ENCODE data around the gene SCN8A. TPM values are rescaled to one million over a fixed set of nuclear protein-coding genes. Genes with fewer than 3 reads are reported as not detected.

The SCN8A gene
- total RNA-seq, 1 experiment from 2014 or later, result 5.4 TPM

DNA sequence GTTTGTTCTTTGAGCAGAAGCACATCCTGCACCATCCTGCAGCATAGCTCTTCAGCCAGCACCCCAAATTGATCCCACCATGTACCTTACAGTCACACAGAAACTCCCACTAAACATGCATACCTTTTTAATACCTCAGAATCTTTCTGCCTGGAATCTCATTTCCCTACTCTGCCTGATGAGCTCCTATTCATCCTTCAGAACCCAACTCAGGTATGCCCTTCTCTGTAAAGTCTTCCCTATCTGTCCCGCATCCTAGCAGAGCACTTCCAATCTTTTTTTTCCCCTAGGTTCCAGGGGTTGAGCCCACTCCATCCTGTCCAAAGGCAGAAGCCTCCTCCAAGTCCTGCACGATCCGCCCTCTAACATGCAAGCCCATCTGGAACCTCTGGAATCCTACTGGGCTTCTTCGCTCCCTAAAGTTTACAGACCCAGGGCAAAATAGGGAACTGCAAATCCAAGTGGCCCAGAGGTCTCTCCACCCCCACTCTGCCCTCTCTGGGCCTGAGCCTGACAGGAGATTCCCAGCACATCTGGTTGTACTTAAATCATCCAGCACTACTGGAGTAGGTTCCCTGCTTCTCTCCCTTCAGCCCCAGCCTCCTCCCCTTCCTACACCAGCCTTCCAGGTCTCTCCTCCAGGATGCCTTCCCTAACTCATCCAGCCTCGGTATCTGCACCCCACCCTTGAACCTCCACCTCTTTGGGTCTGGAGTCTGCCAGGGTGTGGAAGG lies 261.5 kb downstream of the SCN8A start:
- H3K4me1 ChIP-seq (ENCODE audit: insufficient read depth, low read length, poor library complexity, severe bottlenecking), result peaks cover 5% of the 10 kb centered on the region
- ChIA-PET CTCF (no interaction called here), POLR2A (ENCODE audit: low non-redundant PET) (no interaction called here)
- H3K4me3 ChIP-seq (ENCODE audit: low read depth, low read length, poor library complexity, severe bottlenecking), result no peak overlapping the region
- no TSS peak for BruUV-seq (replicated peaks)
- H3K27me3 ChIP-seq (replicated peaks; ENCODE audit: insufficient read depth, low read depth, low read length, poor library complexity), result peaks cover 14% of the 10 kb centered on the region
- no peaks in the 10 kb centered on the region for H3K9me3 ChIP-seq (ENCODE audit: low read depth, low read length, poor library complexity, severe bottlenecking)
- intact Hi-C loops (cut with micrococcal nuclease; ENCODE audit: unreplicated experiment), result no loop called here
- TF ChIP-seq, protein P1, sequence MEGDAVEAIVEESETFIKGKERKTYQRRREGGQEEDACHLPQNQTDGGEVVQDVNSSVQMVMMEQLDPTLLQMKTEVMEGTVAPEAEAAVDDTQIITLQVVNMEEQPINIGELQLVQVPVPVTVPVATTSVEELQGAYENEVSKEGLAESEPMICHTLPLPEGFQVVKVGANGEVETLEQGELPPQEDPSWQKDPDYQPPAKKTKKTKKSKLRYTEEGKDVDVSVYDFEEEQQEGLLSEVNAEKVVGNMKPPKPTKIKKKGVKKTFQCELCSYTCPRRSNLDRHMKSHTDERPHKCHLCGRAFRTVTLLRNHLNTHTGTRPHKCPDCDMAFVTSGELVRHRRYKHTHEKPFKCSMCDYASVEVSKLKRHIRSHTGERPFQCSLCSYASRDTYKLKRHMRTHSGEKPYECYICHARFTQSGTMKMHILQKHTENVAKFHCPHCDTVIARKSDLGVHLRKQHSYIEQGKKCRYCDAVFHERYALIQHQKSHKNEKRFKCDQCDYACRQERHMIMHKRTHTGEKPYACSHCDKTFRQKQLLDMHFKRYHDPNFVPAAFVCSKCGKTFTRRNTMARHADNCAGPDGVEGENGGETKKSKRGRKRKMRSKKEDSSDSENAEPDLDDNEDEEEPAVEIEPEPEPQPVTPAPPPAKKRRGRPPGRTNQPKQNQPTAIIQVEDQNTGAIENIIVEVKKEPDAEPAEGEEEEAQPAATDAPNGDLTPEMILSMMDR (conservative IDR thresholded peaks at IDR 0.05; ENCODE audit: low read depth, low read length), result no peak
- TF ChIP-seq EZH2 (IDR thresholded peaks at IDR 0.05; ENCODE audit: borderline replicate concordance, low read depth, low read length, poor library complexity, severe bottlenecking), result no peak
- no peaks in the 10 kb centered on the region for H3K36me3 ChIP-seq (ENCODE audit: insufficient read depth, low read length, poor library complexity, severe bottlenecking)
- no peak overlapping the region for H3K27ac ChIP-seq (ENCODE audit: low read depth, low read length, poor library complexity, severe bottlenecking)
- no peak for DNase-seq (ENCODE audit: low spot score)

DNA sequence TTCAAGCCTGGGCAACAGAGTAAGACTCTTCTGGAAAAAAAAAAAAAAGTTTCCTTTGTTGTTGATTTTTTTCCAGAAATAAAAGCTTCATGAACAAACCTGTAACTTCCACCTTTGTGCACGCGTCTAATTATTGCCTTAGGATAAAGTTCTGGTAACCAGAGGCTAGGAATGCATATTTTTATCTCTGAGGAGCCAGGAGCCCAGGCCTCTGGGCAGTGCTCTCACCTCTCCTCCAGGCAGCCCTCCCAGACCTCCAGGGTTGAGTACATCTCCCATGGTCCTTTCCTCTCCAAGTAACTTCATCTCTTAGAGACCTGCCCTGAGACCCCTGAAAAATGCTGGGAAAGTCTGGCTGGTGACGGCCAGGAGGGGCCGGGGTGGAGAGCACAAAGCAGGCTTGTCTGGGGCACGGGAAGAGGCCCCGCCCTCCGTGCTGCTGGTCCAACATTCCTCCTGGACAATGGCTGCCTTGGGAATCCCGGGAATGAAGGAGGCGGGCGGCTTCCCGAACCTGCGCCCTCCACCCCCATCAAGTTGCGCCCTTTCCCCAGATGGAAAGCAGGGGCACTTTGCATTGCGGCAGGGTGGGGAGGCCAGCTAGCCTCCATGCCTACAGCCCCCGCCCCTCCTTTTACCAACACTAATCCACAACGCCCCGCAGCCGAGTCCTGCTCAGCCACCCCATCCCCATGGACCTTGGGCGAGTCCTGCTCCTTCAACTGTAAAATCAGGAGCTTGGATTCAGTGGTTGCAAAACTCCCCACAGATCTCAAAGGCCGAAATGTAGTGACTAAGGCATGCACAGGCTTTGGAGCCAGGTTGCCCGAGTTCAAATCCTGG lies 264.8 kb downstream of the SCN8A start:
- Histone ChIP-seq H3K4me3 (ENCODE audit: low read depth, low read length, poor library complexity, severe bottlenecking) (no peak overlapping the region), H3K36me3 (ENCODE audit: insufficient read depth, low read length, poor library complexity, severe bottlenecking) (no peaks in the 10 kb centered on the region), H3K27me3 (replicated peaks; ENCODE audit: insufficient read depth, low read depth, low read length, poor library complexity) (peaks cover 6% of the 10 kb centered on the region), H3K4me1 (ENCODE audit: insufficient read depth, low read length, poor library complexity, severe bottlenecking) (no peaks in the 10 kb centered on the region), H3K9me3 (ENCODE audit: low read depth, low read length, poor library complexity, severe bottlenecking) (no peaks in the 10 kb centered on the region), H3K27ac (ENCODE audit: low read depth, low read length, poor library complexity, severe bottlenecking) (no peak overlapping the region)
- TF ChIP-seq, protein P1 (conservative IDR thresholded peaks at IDR 0.05; ENCODE audit: low read depth, low read length), result no peak
- TF ChIP-seq EZH2 (IDR thresholded peaks at IDR 0.05; ENCODE audit: borderline replicate concordance, low read depth, low read length, poor library complexity, severe bottlenecking), result no peak
- CTCF ChIA-PET, result no interaction called here
- DNase-seq (ENCODE audit: low spot score), result no peak
- no TSS peak for BruUV-seq (replicated peaks)
- POLR2A ChIA-PET (ENCODE audit: low non-redundant PET), result no interaction called here
- intact Hi-C loops (cut with micrococcal nuclease; ENCODE audit: unreplicated experiment), result no loop called here

DNA sequence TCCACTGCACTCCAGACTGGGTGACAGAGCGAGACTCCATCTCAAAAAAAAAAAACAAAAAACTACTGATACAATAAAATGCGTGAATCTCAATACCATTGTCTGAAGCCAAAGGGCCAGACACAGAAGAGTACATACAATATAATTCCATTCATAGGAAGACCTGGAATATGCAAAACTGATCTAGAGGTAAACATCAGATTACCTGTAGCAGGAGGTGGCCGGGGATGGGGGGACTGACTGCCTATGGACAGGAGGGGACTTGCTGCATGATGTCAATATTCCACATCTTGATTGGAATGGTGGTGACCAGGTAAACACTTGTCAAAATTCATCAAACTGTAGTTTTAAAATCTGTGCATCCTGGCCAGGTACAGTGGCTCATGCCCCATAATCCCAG lies 270.0 kb downstream of the SCN8A start:
- TF ChIP-seq EZH2 (IDR thresholded peaks at IDR 0.05; ENCODE audit: borderline replicate concordance, low read depth, low read length, poor library complexity, severe bottlenecking), result no peak
- TF ChIP-seq, protein P1 (conservative IDR thresholded peaks at IDR 0.05; ENCODE audit: low read depth, low read length), result no peak
- peaks cover 16% of the 10 kb centered on the region for H3K4me1 ChIP-seq (ENCODE audit: insufficient read depth, low read length, poor library complexity, severe bottlenecking)
- ChIA-PET CTCF (no interaction called here), POLR2A (ENCODE audit: low non-redundant PET) (no interaction called here)
- no peaks in the 10 kb centered on the region for H3K9me3 ChIP-seq (ENCODE audit: low read depth, low read length, poor library complexity, severe bottlenecking)
- no peak overlapping the region for H3K4me3 ChIP-seq (ENCODE audit: low read depth, low read length, poor library complexity, severe bottlenecking)
- DNase-seq (ENCODE audit: low spot score), result no peak
- no peaks in the 10 kb centered on the region for H3K36me3 ChIP-seq (ENCODE audit: insufficient read depth, low read length, poor library complexity, severe bottlenecking)
- peaks cover under 1% of the 10 kb centered on the region for H3K27me3 ChIP-seq (replicated peaks; ENCODE audit: insufficient read depth, low read depth, low read length, poor library complexity)
- BruUV-seq (replicated peaks), result no TSS peak
- H3K27ac ChIP-seq (ENCODE audit: low read depth, low read length, poor library complexity, severe bottlenecking), result no peak overlapping the region
- intact Hi-C loops (cut with micrococcal nuclease; ENCODE audit: unreplicated experiment), result no loop called here

Other genes with a start within 250 kb of the SCN8A start
- gene CELA1, start 244.6 kb upstream of the SCN8A start, total RNA-seq (2021), result not detected in 2 replicates
- gene GALNT6, start 199.8 kb upstream of the SCN8A start, total RNA-seq (2021), result 0.24 and 0.26 TPM in 2 replicates
- 0.73 and 1.1 TPM in 2 replicates for gene SLC4A8, start 166.4 kb upstream of the SCN8A start, total RNA-seq (2021)

Measured in A673 (cell line).